Sciatic nerve (tissue), 2 donors: ENCODE data around the gene GRID1. TPM values are rescaled to one million over a fixed set of nuclear protein-coding genes. Genes with fewer than 3 reads are reported as not detected.
"Not testable (repeated sequence)": the region's sequence is repeated elsewhere in the genome, so short reads cannot be mapped to it uniquely, and the experiment has no call there.

ENCODE experiments used
- ATAC-seq: fragments of 200-7000 bp; cut with Tn5 transposase; one replicate; pipeline ENCODE4 v1.9.1; 2020; ENCODE audit warnings: mild to moderate bottlenecking, moderate library complexity
- DNase-seq: peaks from one replicate; pipeline ENCODE4 v3.0.0-alpha.2; 2020; ENCODE audit warnings: low spot score
- intact Hi-C: fragments of 100-400 bp; cut with DNase I; formaldehyde crosslinking; loops from one replicate; pipeline ENCODE4 v1.14.2; 2022
- total RNA-seq: library from RNA; stranded (reverse); fragmentation: NEBNext Ultra II Directional; extraction: Animal tissue kit (Norgen Biotek cat#: 25700); gene quantifications from one replicate; pipeline ENCODE4 v1.2.1, GENCODE V29; 2021
- donor health status: DM: no; HTN: no; CAD: no.
- donor health status: DM: no; HTN: no; CAD: no.

GRID1 gene
- total RNA-seq, 1 donor from 2014 or later, result 15.4 TPM

- intact Hi-C loops, result no loop called here
- ATAC-seq (no peak), DNase-seq (no peak)
Measured at GRCh38 chr10:86135191-86135590, 231.4 kb downstream of the GRID1 start.

- ATAC-seq (no peak), DNase-seq (no peak)
- intact Hi-C loops, result no loop called here
Measured at GRCh38 chr10:86130737-86131475, 235.7 kb downstream of the GRID1 start.

GRCh38 chr10:86130041-86130440 is 236.6 kb downstream of the GRID1 start:
- intact Hi-C loops, result no loop called here
- DNase-seq (no peak), ATAC-seq (no peak)

- ATAC-seq (no peak), DNase-seq (no peak)
- intact Hi-C loops, result no loop called here
Measured at GRCh38 chr10:86128360-86128759, 238.2 kb downstream of the GRID1 start.

- ATAC-seq, result no peak
- no peak for DNase-seq
- intact Hi-C loops, result no loop called here
Measured at GRCh38 chr10:86127274-86127819, 239.2 kb downstream of the GRID1 start.

- DNase-seq, result no peak
Measured at GRCh38 chr10:86124734-86125133, 241.9 kb downstream of the GRID1 start.

GRCh38 chr10:86123715-86124114 is 242.9 kb downstream of the GRID1 start:
- intact Hi-C loops, result no loop called here

More at GRCh38 chr10:86124734-86125133, 241.9 kb downstream of the GRID1 start:
- no peak for ATAC-seq
- intact Hi-C loops, result no loop called here

GRCh38 chr10:86123304-86123703 is 243.3 kb downstream of the GRID1 start:
- DNase-seq (no peak), ATAC-seq (no peak)
- intact Hi-C loops, result no loop called here

More at GRCh38 chr10:86123715-86124114, 242.9 kb downstream of the GRID1 start:
- ATAC-seq (no peak), DNase-seq (no peak)

- intact Hi-C loops, result no loop called here
- DNase-seq (no peak), ATAC-seq (no peak)
Measured at GRCh38 chr10:86122646-86123045, 243.9 kb downstream of the GRID1 start.

- intact Hi-C loops, result no loop called here
- DNase-seq (no peak), ATAC-seq (no peak)
Measured at GRCh38 chr10:86121200-86121599, 245.4 kb downstream of the GRID1 start.

- intact Hi-C loops, result no loop called here
- ATAC-seq, result no peak
- DNase-seq, result no peak
Measured at GRCh38 chr10:86117051-86117450, 249.5 kb downstream of the GRID1 start.

GRCh38 chr10:86113983-86114382 is 252.6 kb downstream of the GRID1 start:
- DNase-seq (no peak), ATAC-seq (no peak)
- intact Hi-C loops, result no loop called here

GRCh38 chr10:86113501-86113900 is 253.1 kb downstream of the GRID1 start:
- intact Hi-C loops, result no loop called here
- DNase-seq, result no peak
- ATAC-seq, result no peak

- intact Hi-C loops, result no loop called here
- no peak for DNase-seq
- ATAC-seq, result no peak
Measured at GRCh38 chr10:86113044-86113443, 253.6 kb downstream of the GRID1 start.

GRCh38 chr10:86111902-86112545 is 254.6 kb downstream of the GRID1 start:
- no peak for DNase-seq
- intact Hi-C loops, result no loop called here
- ATAC-seq, result no peak

GRCh38 chr10:86110156-86110786 is 256.3 kb downstream of the GRID1 start:
- ATAC-seq (no peak), DNase-seq (no peak)
- intact Hi-C loops, result no loop called here

- ATAC-seq, result no peak
- intact Hi-C loops, result no loop called here
- DNase-seq, result no peak
Measured at GRCh38 chr10:86109421-86109820, 257.2 kb downstream of the GRID1 start.

- no peak for ATAC-seq
- no peak for DNase-seq
- intact Hi-C loops, result no loop called here
Measured at GRCh38 chr10:86108696-86109095, 257.9 kb downstream of the GRID1 start.

- DNase-seq, ATAC-seq, intact Hi-C loops: not testable (repeated sequence)
Measured at GRCh38 chr10:86107611-86108310, 258.8 kb downstream of the GRID1 start.
